NK-92 (cell line): ENCODE measurements around the gene UQCR10.

Source experiments
- DNase-seq: peaks from one replicate; lab custom pipeline; 2025; ENCODE audit not compliant: unreplicated experiment; lab: John Stamatoyannopoulos, UW

Gene UQCR10

DNA sequence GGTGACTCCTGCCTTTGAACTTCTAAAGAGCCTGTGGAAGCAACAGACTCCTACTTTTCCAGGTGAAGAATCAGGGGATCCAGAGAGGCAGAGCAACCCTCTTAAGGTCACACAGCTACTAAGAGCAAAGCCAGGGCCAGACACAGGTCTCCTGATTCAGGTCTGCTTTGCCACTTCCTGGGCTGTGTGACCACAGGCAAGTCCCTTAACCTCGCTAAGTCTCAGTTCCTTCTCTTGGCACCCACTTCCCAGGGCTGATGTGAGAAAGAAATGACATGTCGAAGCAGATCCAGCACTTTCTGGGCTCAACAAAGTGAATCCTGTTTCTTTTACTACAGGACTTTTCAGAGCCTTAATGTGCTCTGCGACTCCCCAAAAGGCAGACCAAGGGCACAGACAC, 30.2 kb downstream of the UQCR10 start:
- no peak for DNase-seq

DNA sequence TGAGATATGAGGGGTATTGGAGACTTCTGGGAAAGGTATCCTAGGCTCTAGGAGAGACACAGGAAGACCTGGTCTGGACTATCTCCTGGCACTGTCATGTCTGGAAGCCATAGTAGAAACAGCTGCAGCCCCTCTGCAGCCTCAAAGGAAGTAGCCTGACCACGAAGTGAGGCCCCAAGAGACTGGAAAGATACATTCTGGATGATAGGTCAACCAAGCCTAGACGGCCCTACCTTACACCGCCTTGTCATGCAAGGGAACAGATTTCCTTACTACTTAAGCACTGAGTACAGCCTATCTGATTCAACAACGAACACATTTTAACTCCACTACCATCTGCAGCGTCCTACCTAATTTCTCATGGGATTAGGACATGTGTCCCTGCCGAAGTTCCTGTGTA, 31.1 kb downstream of the UQCR10 start:
- no peak for DNase-seq

DNA sequence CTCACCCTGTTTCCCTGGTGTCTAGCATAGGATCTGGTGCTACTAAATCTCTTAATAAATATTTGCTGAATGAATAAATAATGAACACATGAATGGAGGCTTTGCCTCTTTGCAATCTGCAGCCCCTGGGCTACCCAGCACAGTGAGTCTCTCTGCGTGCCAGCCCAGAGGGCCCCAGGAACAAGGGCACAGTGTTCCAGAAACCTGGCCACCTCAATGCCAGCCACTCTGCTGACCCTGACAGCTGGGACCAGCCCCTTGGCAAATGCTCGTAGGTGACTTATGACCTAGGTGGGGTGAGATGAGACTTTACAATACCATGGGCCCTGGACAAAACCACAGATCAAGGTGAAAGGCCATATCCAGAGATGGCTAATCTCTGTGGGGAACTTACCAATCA, 31.6 kb downstream of the UQCR10 start:
- DNase-seq, result no peak

DNA sequence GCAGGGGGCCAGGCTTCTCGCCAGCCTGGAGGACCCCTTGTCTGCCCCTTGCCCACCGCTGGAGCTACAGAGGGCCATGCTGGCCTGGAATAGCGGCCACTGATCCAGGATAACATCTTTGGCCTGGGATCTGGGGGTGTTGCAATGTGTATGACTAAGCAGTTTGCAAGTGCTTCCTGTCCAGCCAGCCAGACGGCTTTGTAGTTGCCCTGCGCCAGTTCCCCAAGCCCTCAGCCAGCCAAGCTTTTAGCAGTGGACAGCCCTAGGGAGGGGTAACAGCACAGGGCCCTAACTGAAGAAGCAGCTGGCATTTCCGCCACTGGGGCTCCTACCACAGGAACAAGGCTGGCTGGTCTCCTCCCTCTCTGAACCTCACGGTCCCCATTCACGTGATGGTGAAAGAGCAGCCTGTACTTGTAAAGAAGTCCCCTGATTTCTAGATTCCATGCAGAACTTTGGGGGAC, 32.1 kb downstream of the UQCR10 start:
- DNase-seq, result no peak

DNA sequence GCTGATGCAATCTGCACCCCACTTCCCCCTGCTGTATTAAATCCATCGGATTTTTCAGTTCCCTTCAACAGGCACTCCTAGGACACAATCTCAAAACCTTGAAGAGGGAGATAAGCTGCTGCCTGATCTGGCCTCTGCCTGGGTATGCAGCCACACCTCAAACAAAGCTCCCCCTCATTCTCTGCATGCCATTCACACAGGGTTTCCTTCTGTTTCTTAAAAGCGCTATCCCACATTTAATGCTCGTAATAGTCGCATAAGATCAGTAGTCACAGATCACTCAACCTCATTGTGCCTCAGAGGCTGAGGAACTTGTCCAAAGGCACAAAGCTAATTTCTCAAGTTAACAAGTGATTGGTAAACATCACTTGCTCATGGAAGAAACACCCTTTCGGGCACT, 34.0 kb downstream of the UQCR10 start:
- no peak for DNase-seq

DNA sequence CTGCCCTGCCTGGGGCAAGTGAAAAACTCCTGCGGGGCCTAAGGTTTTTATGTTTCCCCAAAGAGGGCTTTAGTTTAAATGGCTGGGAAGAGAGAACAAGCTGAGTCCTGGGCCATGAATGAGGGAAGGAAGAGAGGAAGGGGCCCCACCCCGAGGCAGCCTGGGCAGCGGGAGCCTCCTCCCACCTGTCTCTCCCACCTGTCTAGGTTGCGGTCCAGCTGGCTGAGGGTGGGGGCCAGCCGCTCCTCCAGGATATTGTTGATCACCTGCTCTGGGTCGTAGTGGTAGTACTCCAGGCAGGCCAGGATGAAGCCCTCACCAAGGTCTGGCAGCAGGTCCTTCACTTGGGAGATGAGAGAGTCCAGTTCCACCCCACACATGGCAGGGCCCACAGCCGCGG, 34.6 kb downstream of the UQCR10 start:
- no peak for DNase-seq

DNA sequence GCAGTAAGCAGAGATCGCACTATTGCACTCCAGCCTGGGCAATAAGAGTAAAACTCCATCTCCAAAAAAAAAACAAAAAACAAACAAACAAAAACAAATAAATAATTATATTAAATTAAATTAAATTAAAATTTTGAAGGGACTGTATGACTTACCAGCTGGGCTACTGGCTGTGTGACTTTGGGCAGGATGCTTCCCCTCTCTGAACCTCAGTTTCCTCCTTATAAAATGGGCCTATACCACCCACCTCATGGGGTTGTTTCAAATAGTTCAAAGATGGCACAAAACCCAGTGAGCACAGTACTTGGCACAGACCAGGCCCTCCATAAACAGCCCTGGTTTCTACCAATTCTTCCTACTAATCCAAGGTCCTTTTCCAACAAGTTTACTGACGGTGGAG, 36.0 kb downstream of the UQCR10 start:
- no peak for DNase-seq

DNA sequence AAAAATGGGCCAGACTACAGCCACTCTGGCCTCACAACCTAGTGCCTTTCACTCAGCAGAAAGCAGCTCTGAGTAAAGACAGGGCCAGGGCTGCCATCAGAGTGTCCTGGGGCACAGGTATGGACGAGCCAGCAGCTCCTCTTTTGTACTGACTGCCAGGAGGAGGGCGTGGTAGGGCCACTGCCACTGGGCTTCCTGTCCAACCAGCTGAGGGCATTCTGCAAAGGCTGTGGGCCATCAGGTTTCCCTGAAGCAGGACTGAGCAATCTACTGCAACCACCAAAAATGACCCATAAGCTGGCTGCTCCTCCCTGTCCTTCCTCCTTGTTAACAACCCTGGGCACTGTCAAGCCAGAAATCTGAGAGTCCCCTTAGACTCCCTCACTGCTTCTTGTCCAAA, 37.8 kb downstream of the UQCR10 start:
- no peak for DNase-seq

DNA sequence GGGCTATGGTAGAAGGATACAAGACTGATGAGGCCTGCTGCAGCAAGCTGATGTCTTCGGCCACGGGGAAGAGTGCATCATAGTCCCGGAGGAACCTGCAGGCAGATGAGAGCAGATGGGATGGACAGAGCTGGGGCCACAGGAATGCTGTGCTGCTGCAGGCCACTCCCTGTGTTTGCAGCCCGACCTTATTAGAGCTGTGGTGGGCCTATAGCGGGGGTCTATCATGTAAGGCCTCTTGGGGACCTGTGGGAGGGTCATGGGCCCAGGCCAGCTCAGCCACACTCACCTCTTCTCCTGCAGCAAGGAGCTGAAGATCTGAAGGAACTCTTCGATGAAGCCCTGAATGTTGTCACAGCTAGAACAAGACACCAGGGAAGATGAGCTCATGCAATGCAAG, 39.0 kb downstream of the UQCR10 start:
- DNase-seq, result no peak

DNA sequence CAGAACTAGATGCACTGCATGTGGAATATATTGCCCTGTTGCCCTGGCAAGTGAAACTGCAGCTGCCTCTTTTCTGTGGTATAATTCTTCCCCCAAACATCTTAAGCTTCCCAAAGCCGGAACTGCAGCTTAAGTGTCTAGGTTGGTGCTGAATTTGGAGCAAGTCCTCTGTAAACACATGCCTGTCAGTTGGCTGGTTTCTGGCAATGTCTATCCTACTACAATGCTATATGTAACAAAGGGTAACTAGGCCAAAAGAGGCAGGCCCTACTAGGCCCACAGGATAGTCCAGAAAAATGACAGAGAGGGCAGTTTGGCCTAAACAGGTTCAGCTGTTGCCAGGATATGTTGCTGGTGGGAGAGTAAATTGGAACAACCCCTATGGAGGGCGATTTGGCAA, 43.0 kb downstream of the UQCR10 start:
- no peak for DNase-seq

DNA sequence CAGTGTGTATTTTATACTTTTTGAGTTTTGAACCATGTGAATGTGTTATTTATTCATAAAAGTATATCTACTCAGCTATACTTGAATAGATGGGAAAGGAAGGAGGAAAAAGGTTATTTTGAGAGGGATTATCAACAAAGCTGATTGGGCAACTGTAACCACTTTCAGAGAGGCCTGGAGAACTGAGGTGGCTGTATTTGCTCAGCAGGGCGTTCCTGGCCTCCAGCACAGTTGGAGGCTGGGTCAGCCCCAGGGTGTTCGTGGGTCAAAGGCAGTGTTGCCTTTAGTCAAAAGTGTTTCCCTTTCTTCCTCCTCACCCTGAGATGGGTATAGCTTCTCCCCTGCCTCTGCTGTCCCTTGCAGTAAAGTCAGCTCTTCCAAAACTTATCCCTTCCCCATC, 44.2 kb downstream of the UQCR10 start:
- DNase-seq, result no peak

DNA sequence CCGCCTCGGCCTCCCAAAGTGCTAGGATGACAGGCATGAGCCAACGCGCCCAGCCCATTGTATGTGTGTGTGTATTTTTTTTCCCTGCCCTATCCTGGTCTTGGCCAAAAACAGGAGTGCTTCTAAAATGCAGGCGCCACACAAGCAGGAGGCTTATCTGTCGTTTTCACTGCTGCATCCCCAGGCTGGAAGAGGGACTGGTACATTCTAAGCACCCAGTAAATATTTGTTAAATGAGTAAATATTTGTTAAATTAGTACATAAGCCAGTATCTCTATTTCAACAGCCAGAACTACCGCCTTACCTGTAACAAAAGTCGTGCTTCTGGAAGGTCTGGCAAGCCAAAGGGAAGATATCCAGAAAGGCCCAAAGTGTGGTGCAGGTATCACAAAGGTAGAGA, 46.0 kb downstream of the UQCR10 start:
- DNase-seq, result no peak

DNA sequence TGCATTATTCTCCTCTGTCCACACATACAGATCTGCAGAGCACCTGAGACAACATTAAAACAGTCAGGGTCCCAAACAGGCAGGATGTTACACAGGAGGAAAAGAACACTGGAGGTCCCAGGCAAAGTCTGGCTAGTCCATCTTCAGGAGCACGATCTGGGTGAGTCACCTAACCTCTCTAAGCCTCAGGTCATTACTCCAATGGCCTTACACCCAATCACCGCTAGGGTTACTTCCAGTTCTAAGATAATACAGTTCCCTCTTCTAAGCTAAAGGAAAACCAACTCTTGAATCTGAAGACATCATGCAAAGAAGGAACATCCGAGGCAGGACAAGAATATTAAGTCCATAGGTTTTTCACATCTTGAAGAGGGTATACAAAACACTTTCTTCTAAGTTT, 46.4 kb downstream of the UQCR10 start:
- no peak for DNase-seq

DNA sequence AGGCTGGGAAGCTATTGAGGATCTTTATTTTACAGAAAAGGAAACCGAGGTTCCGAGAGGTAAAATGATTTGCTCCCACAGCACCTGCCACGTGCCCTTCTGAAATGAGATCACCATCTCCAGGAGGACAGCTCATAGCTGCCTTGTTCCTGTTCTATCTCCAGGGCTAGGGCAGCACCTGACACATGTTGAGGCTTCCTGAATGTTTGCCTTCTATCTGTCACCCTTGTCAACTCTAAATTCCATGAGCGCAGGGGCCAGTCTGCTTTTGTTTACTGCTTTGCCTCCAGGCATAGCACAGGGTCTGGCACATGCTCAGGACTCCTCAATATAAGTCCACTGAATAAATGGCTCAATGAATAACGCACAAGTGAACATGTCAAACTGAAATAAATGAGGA, 46.8 kb downstream of the UQCR10 start:
- no peak for DNase-seq

DNA sequence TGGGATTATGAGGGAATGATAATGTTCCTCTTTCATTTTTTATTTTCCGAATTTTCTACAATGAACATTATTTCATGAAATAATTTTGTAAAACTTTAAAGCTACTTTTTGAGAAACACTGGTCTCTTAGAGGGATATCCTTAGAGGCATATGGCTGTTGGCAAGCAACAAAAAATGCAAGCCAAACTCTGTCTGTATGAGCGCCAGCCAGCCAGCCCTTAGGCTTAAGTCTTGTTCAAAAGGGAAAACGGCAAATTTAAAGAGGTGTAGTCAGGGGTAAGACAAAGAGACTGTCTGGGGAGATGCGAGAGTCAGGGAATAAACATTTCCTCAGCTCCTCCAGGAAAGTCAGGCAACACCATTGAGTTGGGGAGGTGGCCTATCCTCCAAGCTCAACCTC, 48.4 kb downstream of the UQCR10 start:
- no peak for DNase-seq

DNA sequence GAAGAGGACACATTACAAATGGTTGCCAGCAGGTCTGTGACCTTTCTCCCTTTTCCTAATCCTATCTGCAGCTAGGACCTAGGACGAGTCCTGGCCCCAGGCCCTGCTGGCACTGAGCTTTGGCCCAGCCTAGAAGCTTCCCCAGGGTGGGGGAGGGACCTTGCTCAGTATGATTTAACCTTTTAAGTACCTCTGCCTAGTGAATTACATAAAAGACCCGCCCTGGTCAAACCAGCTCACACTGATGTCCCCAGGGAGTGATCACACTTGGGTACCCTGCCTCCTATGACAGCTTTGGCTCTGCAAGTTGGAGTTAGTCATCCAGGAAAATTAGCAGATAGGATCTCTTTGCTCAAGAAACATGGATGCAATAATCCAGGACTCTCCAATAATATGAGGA, 49.0 kb downstream of the UQCR10 start:
- DNase-seq, result no peak

DNA sequence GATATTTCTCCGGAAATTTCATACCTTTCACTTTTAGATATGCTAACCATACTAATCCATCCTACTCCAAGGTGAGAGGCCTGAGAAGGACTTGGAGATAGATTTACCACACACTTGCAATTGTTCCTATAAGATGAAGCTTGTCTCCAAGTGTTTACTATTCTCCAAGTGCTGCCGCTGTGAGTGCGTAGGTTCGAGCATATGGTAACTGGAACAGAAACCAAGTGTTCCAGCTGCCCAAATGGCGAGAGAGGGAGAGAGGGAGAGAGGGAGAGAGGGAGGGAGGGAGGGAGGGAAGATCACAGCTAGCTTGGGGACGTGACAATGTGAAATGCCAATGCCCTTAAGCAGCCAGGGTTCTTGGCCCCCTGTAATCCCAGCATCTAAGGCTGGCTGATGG, 49.4 kb downstream of the UQCR10 start:
- no peak for DNase-seq

DNA sequence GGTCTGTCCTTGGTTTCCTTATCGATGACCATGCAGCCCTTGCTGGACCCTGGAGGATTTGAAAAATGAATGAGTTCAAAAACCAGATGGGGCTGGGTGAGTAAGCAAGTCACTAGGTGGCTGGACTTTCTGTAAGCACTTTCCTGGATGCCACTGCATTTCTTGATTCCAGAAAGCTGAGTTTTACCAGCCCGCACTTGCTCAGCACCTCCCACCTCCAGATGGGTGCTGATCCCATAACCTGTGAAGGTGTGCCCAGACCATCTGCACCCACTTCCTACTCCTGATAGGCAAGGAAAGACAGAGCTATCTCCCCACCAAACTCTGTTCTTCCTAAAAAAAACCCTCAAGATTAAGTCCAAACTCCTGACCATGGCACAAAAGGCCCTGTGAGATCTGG, 49.8 kb downstream of the UQCR10 start:
- no peak for DNase-seq

DNA sequence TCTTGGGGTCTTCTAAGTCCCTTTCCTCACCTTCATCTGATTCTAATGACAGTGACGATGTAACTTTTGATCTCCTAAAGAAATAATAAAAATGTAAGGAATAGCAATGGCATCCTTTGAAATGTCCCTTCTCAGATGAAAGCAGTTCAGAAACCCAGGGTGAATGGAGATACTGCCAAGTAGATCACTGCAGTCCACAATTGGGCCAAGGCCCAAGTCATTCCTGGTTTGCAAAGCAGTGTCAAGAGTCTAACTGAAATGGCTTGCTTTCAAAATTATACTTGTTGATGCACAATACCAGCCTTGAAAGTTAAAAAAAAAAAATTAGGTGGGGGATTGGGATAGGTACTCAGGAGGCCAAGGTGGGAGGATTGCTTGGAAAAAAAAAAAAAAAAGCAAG, 50.6 kb downstream of the UQCR10 start:
- no peak for DNase-seq

DNA sequence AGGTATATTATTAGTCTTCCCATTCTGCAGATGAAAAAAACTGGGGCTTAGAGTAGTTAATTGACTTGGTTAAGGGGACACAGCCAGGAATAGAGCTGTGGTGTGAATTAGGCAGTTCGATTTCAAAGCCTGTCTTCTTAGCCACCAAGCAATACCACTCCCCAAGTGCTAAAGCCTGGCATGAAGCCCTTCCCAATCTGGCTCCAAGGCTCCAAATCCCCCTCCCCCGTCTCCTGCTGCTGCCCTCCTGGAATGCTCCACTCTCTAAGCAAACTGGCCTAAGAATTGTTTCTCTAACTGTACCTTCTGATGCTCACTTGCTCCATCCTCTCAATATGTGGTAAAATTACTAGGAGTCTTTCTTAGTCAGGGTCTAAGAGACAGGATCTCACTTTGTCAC, 52.3 kb downstream of the UQCR10 start:
- no peak for DNase-seq
